ENCODE results near the gene DSCAML1.

Gene DSCAML1

GRCh38 chr11:117837791-117838190 is 40.8 kb upstream of the DSCAML1 start:
- TF ChIP-seq CTCF (IDR thresholded peaks at IDR 0.05; ENCODE audit: low read length) (no peak), EZH2 (IDR thresholded peaks at IDR 0.05; ENCODE audit: borderline replicate concordance, low read length) (no peak)
- H3K4me2 ChIP-seq (ENCODE audit: low read length) = no peak overlapping the region
- no peaks in the 10 kb centered on the region for H3K79me2 ChIP-seq (ENCODE audit: insufficient read depth, low read length)
- no peaks in the 10 kb centered on the region for H3F3A ChIP-seq (ENCODE audit: insufficient read depth, low read length)
- no peaks in the 10 kb centered on the region for H3K36me3 ChIP-seq (ENCODE audit: insufficient read depth, low read length)
- no peaks in the 10 kb centered on the region for H3K4me1 ChIP-seq (ENCODE audit: insufficient read depth, low read length, severe bottlenecking)
- H3K9ac ChIP-seq (ENCODE audit: low read length) = no peak overlapping the region
- no peaks in the 10 kb centered on the region for H3K9me3 ChIP-seq (ENCODE audit: low read length)
- no peak overlapping the region for H2AFZ ChIP-seq (ENCODE audit: low read length)
- H3K9me2 ChIP-seq (ENCODE audit: low read depth, low read length) = no peaks in the 10 kb centered on the region
- no peak overlapping the region for H3K4me3 ChIP-seq (ENCODE audit: low read depth, low read length, poor library complexity, severe bottlenecking)
- no peak overlapping the region for H3K27ac ChIP-seq (ENCODE audit: low read depth, low read length, poor library complexity, severe bottlenecking)
- H3K27me3 ChIP-seq (ENCODE audit: insufficient read depth, low read length) = no peaks in the 10 kb centered on the region
- no peaks in the 10 kb centered on the region for H4K20me1 ChIP-seq (ENCODE audit: insufficient read depth, low read length)

GRCh38 chr11:117837070-117837776 is 40.2 kb upstream of the DSCAML1 start:
- no peaks in the 10 kb centered on the region for H4K20me1 ChIP-seq (ENCODE audit: insufficient read depth, low read length)
- H3K27me3 ChIP-seq (ENCODE audit: insufficient read depth, low read length) = no peaks in the 10 kb centered on the region
- no peaks in the 10 kb centered on the region for H3K9me2 ChIP-seq (ENCODE audit: low read depth, low read length)
- no peaks in the 10 kb centered on the region for H3K9me3 ChIP-seq (ENCODE audit: low read length)
- H3K27ac ChIP-seq (ENCODE audit: low read depth, low read length, poor library complexity, severe bottlenecking) = no peak overlapping the region
- H3K4me2 ChIP-seq (ENCODE audit: low read length) = no peak overlapping the region
- no peaks in the 10 kb centered on the region for H3F3A ChIP-seq (ENCODE audit: insufficient read depth, low read length)
- H3K4me3 ChIP-seq (ENCODE audit: low read depth, low read length, poor library complexity, severe bottlenecking) = no peak overlapping the region
- H2AFZ ChIP-seq (ENCODE audit: low read length) = no peak overlapping the region
- H3K9ac ChIP-seq (ENCODE audit: low read length) = no peak overlapping the region
- no peaks in the 10 kb centered on the region for H3K36me3 ChIP-seq (ENCODE audit: insufficient read depth, low read length)
- no peaks in the 10 kb centered on the region for H3K79me2 ChIP-seq (ENCODE audit: insufficient read depth, low read length)
- TF ChIP-seq CTCF (IDR thresholded peaks at IDR 0.05; ENCODE audit: low read length) = no peak
- TF ChIP-seq EZH2 (IDR thresholded peaks at IDR 0.05; ENCODE audit: borderline replicate concordance, low read length) = no peak
- H3K4me1 ChIP-seq (ENCODE audit: insufficient read depth, low read length, severe bottlenecking) = no peaks in the 10 kb centered on the region

- no peak overlapping the region for H3K4me2 ChIP-seq (ENCODE audit: low read length)
- H3K9me3 ChIP-seq (ENCODE audit: low read length) = no peaks in the 10 kb centered on the region
- H3K36me3 ChIP-seq (ENCODE audit: insufficient read depth, low read length) = no peaks in the 10 kb centered on the region
- H4K20me1 ChIP-seq (ENCODE audit: insufficient read depth, low read length) = no peaks in the 10 kb centered on the region
- H3K4me3 ChIP-seq (ENCODE audit: low read depth, low read length, poor library complexity, severe bottlenecking) = no peak overlapping the region
- no peaks in the 10 kb centered on the region for H3K4me1 ChIP-seq (ENCODE audit: insufficient read depth, low read length, severe bottlenecking)
- no peaks in the 10 kb centered on the region for H3K9me2 ChIP-seq (ENCODE audit: low read depth, low read length)
- H3K79me2 ChIP-seq (ENCODE audit: insufficient read depth, low read length) = no peaks in the 10 kb centered on the region
- no peaks in the 10 kb centered on the region for H3F3A ChIP-seq (ENCODE audit: insufficient read depth, low read length)
- no peaks in the 10 kb centered on the region for H3K27me3 ChIP-seq (ENCODE audit: insufficient read depth, low read length)
- H3K9ac ChIP-seq (ENCODE audit: low read length) = no peak overlapping the region
- H3K27ac ChIP-seq (ENCODE audit: low read depth, low read length, poor library complexity, severe bottlenecking) = no peak overlapping the region
- TF ChIP-seq CTCF (IDR thresholded peaks at IDR 0.05; ENCODE audit: low read length) = no peak
- no peak for TF ChIP-seq EZH2 (IDR thresholded peaks at IDR 0.05; ENCODE audit: borderline replicate concordance, low read length)
- H2AFZ ChIP-seq (ENCODE audit: low read length) = no peak overlapping the region
Observed at GRCh38 chr11:117836077-117836960, 39.3 kb upstream of the DSCAML1 start.

Measured in OCI-LY1 (cell line).